ENCODE results near the gene SLCO2B1.

DNA sequence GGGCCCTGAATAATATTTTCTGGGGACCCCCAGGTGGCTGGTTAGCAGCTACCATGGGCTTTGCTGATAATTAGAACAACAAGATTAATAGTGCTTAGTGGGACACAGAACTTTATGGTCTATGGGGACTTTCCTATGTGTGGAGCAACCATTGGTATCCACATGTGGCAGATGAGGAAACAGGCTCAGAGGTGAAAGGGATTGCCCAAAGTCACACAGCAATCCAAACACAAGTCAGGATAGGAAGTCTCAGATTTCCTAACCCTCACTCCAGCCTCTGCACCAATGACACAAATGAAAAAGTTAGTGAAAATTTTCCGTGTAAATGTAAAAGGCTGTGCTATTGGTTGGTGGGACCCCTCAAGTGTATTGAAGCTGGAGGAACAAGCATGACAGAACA is 15.3 kb upstream of the SLCO2B1 start:
- no peak for TF ChIP-seq POLR2A (IDR thresholded peaks at IDR 0.05)
- TF ChIP-seq, protein P1, sequence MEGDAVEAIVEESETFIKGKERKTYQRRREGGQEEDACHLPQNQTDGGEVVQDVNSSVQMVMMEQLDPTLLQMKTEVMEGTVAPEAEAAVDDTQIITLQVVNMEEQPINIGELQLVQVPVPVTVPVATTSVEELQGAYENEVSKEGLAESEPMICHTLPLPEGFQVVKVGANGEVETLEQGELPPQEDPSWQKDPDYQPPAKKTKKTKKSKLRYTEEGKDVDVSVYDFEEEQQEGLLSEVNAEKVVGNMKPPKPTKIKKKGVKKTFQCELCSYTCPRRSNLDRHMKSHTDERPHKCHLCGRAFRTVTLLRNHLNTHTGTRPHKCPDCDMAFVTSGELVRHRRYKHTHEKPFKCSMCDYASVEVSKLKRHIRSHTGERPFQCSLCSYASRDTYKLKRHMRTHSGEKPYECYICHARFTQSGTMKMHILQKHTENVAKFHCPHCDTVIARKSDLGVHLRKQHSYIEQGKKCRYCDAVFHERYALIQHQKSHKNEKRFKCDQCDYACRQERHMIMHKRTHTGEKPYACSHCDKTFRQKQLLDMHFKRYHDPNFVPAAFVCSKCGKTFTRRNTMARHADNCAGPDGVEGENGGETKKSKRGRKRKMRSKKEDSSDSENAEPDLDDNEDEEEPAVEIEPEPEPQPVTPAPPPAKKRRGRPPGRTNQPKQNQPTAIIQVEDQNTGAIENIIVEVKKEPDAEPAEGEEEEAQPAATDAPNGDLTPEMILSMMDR (IDR thresholded peaks at IDR 0.05), result no peak

Data from testis (tissue), 2 donors.